K562 (cell line): ENCODE measurements around the gene GTPBP2. TPM values are rescaled to one million over a fixed set of nuclear protein-coding genes. Genes with fewer than 3 reads are reported as not detected.

ENCODE experiments used
- ATF2 ChIP-seq: sonication (generic); formaldehyde crosslinking; IDR thresholded peaks from 2 replicates; pipeline ENCODE4 v1.8.1; 2022; ENCODE audit warnings: missing genetic modification reagents
- CUX1 ChIP-seq: fragments of 200-800 bp; sonication (Bioruptor generic); IDR thresholded peaks from 2 replicates; pipeline ENCODE4 v1.6.1; 2016; ENCODE audit warnings: missing genetic modification characterization, missing compliant biosample characterization
- GTF3C2 ChIP-seq: IDR thresholded peaks from 3 replicates; pipeline ENCODE4 v1.6.1; 2011; ENCODE audit warnings: borderline replicate concordance, mild to moderate bottlenecking, moderate library complexity; ENCODE audit not compliant: insufficient read length; ENCODE audit errors: extremely low read depth
- MCM2 ChIP-seq: fragments of 450-650 bp; IDR thresholded peaks from 2 replicates; pipeline ENCODE4 v1.6.1; 2017; ENCODE audit warnings: low read depth, mild to moderate bottlenecking
- MEF2D ChIP-seq: conservative IDR thresholded peaks from 2 replicates; pipeline ENCODE4 v1.6.1; 2016; ENCODE audit warnings: low read depth, missing genetic modification characterization, missing compliant biosample characterization
- NFATC3 ChIP-seq: fragments of 450-650 bp; IDR thresholded peaks from 2 replicates; pipeline ENCODE4 v1.6.1; 2017; ENCODE audit warnings: mild to moderate bottlenecking
- PML ChIP-seq: IDR thresholded peaks from 2 replicates; pipeline ENCODE4 v1.6.1; 2012; ENCODE audit warnings: low read length, inconsistent platforms
- POLR3A ChIP-seq: IDR thresholded peaks from 2 replicates; pipeline ENCODE4 v1.6.1; 2011; ENCODE audit warnings: borderline replicate concordance, mild to moderate bottlenecking, moderate library complexity; ENCODE audit not compliant: insufficient read length, insufficient read depth; ENCODE audit errors: extremely low read depth
- RNF219 ChIP-seq: fragments of 250-450 bp; sonication (Bioruptor Pico); IDR thresholded peaks from 2 replicates; pipeline ENCODE4 v1.5.0; 2022; ENCODE audit warnings: mild to moderate bottlenecking
- ZBTB33 ChIP-seq: sonication (generic); formaldehyde crosslinking; IDR thresholded peaks from 2 replicates; pipeline ENCODE4 v1.8.1; 2023; ENCODE audit warnings: mild to moderate bottlenecking, missing genetic modification reagents
- ZNF146 ChIP-seq: IDR thresholded peaks from one replicate; pipeline ENCODE4 v1.6.1; 2018; ENCODE audit warnings: missing compliant biosample characterization; ENCODE audit not compliant: unreplicated experiment
- ZNF184 ChIP-seq: sonication (generic); formaldehyde crosslinking; IDR thresholded peaks from 2 replicates; pipeline ENCODE4 v1.5.0; 2020; ENCODE audit warnings: missing genetic modification reagents
- polyA plus RNA-seq, 8 experiments: library from polyadenylated mRNA; depleted of rRNA in 4 of 8; stranded (reverse) in 5 of 8; unstranded in 3 of 8; fragments of >200 nt; fragmentation: Nextera tagmentation in 2 of 8; fragmentation: Illumina TruSeq in 1 of 8; extraction: Ambion mirVana in 2 of 8; extraction: Trizol in 1 of 8; gene quantifications; 2 replicates each; pipeline versions ENCODE4 v1.2.1 to v1.2.3, GENCODE V29; 2011 to 2014; ENCODE audit warnings: inconsistent platforms in 1 of 8, missing spikeins in 1 of 8
- total RNA-seq, 7 experiments: library from RNA; depleted of rRNA in 6 of 7; stranded (reverse); fragments of >200 nt in 6 of 7; fragmentation: Illumina TruSeq in 2 of 7; extraction: Trizol in 2 of 7; gene quantifications; 2 replicates each; pipeline versions ENCODE4 v1.2.1 to v1.2.3, GENCODE V29; 2011 to 2021; ENCODE audit warnings: low replicate concordance in 1 of 7

Gene GTPBP2
- total and polyA plus RNA-seq, 9 of the 15 experiments (the other 6 are each of a cell fraction or from before 2014, with no cell fraction given) = 48.4 to 196 (median 111) TPM

GRCh38 chr6:43629505-43630300, 639 bp upstream of the GTPBP2 start (continued):
- TF ChIP-seq GTF3C2 = peak; percentile 50
- TF ChIP-seq MEF2D (tag) = peak; percentile 93
- TF ChIP-seq MCM2 = no peak
- no peak for TF ChIP-seq ZNF146 (CRISPR knock-in tag)
- TF ChIP-seq ZBTB33 (CRISPR knock-in tag) = no peak; the same call in 1 of the 2 replicates
- no peak for TF ChIP-seq ATF2 (CRISPR knock-in tag)
- peak; percentile 85 for TF ChIP-seq PML
- no peak for TF ChIP-seq RNF219
- TF ChIP-seq ZNF184 (CRISPR knock-in tag) = no peak
- TF ChIP-seq NFATC3 = no peak
- TF ChIP-seq CUX1 (CRISPR knock-in tag) = no peak
- TF ChIP-seq POLR3A = no peak
